ENCODE results near the gene XPO5.
A peak's percentile ranks its signal among the peaks of the same experiment; 100 is the strongest.

XPO5 gene

GRCh38 chr6:43608807-43609206 is 33.0 kb upstream of the XPO5 start:
- H2BK5ac ChIP-seq (ENCODE audit: low read depth, low read length, poor library complexity): no peak overlapping the region

GRCh38 chr6:43608310-43608763 is 32.5 kb upstream of the XPO5 start:
- no CpG with 5 or more reads among the region's 5 CpGs for WGBS (ENCODE audit: extremely low coverage, insufficient coverage, insufficient read length)

More at GRCh38 chr6:43608807-43609206, 33.0 kb upstream of the XPO5 start:
- H2BK12ac ChIP-seq (ENCODE audit: low read length): no peak overlapping the region
- peaks cover 2 to 3% of the 10 kb centered on the region in 2 experiments for H3K4me1 ChIP-seq (ENCODE audit: control insufficient read depth in 1 of 2, insufficient read depth in 2 of 2, low read length in 2 of 2)
- no peak overlapping the region for H4K12ac ChIP-seq (ENCODE audit: low read depth, low read length)
- H2BK120ac ChIP-seq (ENCODE audit: insufficient read depth, low read length, poor library complexity): no peak overlapping the region
- H3K4me3 ChIP-seq (ENCODE audit: low read depth, low read length): no peak overlapping the region
- no peak overlapping the region for H2AK5ac ChIP-seq (ENCODE audit: low read length)
- no peak overlapping the region for H3K9ac ChIP-seq (ENCODE audit: low read length)
- H4K8ac ChIP-seq (ENCODE audit: low read depth, low read length): no peak overlapping the region
- H2AFZ ChIP-seq (ENCODE audit: insufficient read depth, low read length, poor library complexity): no peak overlapping the region
- no peaks in the 10 kb centered on the region for H3K27me3 ChIP-seq (ENCODE audit: insufficient read depth, low read length)
- no peak overlapping the region for H3K27ac ChIP-seq (ENCODE audit: low read depth, low read length)
- no peaks in the 10 kb centered on the region for H3K9me3 ChIP-seq (ENCODE audit: insufficient read depth, low read depth, low read length)
- no peak overlapping the region for H3K23ac ChIP-seq (ENCODE audit: low read length)
- no peak overlapping the region for H3K4ac ChIP-seq (ENCODE audit: low read depth, low read length)
- H3K4me2 ChIP-seq (ENCODE audit: low read length): no peak overlapping the region
- H3K14ac ChIP-seq (ENCODE audit: low read length): no peak overlapping the region
- H3K36me3 ChIP-seq (ENCODE audit: control insufficient read depth in 1 of 2, insufficient read depth in 2 of 2, low read length in 2 of 2): peaks cover 18 to 21% of the 10 kb centered on the region in 2 experiments
- WGBS (ENCODE audit: extremely low coverage, insufficient coverage, insufficient read length): no CpG with 5 or more reads among the region's 1 CpG
- DNase-seq: no peak
- no peak overlapping the region for H4K91ac ChIP-seq (ENCODE audit: low read depth, low read length)
- no peaks in the 10 kb centered on the region for H3K79me1 ChIP-seq (ENCODE audit: low read length)
- no peak overlapping the region for H3K18ac ChIP-seq (ENCODE audit: low read length)
- H3K79me2 ChIP-seq (ENCODE audit: control insufficient read depth, insufficient read depth, low read length, poor library complexity): no peaks in the 10 kb centered on the region

GRCh38 chr6:43606019-43606418 is 30.2 kb upstream of the XPO5 start:
- Histone ChIP-seq H3K23ac (ENCODE audit: low read length) (no peak overlapping the region), H3K4me1 (ENCODE audit: control insufficient read depth in 1 of 2, insufficient read depth in 2 of 2, low read length in 2 of 2) (peaks cover 2% of the 10 kb centered on the region in 2 experiments), H3K4me2 (ENCODE audit: low read length) (no peak overlapping the region), H2BK12ac (ENCODE audit: low read length) (no peak overlapping the region), H3K27ac (ENCODE audit: low read depth, low read length) (no peak overlapping the region), H4K12ac (ENCODE audit: low read depth, low read length) (no peak overlapping the region), H3K27me3 (ENCODE audit: insufficient read depth, low read length) (no peaks in the 10 kb centered on the region), H4K91ac (ENCODE audit: low read depth, low read length) (no peak overlapping the region), H3K36me3 (ENCODE audit: control insufficient read depth in 1 of 2, insufficient read depth in 2 of 2, low read length in 2 of 2) (peaks cover 26 to 27% of the 10 kb centered on the region in 2 experiments), H2BK120ac (ENCODE audit: insufficient read depth, low read length, poor library complexity) (no peak overlapping the region), H3K18ac (ENCODE audit: low read length) (no peak overlapping the region), H2AK5ac (ENCODE audit: low read length) (no peak overlapping the region), H3K4ac (ENCODE audit: low read depth, low read length) (no peak overlapping the region), H3K9ac (ENCODE audit: low read length) (no peak overlapping the region), H3K79me2 (ENCODE audit: control insufficient read depth, insufficient read depth, low read length, poor library complexity) (no peaks in the 10 kb centered on the region), H3K4me3 (ENCODE audit: low read depth, low read length) (no peak overlapping the region), H3K79me1 (ENCODE audit: low read length) (no peaks in the 10 kb centered on the region), H3K9me3 (ENCODE audit: insufficient read depth, low read depth, low read length) (no peaks in the 10 kb centered on the region), H2BK5ac (ENCODE audit: low read depth, low read length, poor library complexity) (no peak overlapping the region), H3K14ac (ENCODE audit: low read length) (no peak overlapping the region), H2AFZ (ENCODE audit: insufficient read depth, low read length, poor library complexity) (no peak overlapping the region), H4K8ac (ENCODE audit: low read depth, low read length) (no peak overlapping the region)
- no peak for DNase-seq
- no CpG with 5 or more reads among the region's 2 CpGs for WGBS (ENCODE audit: extremely low coverage, insufficient coverage, insufficient read length)

More at GRCh38 chr6:43608310-43608763, 32.5 kb upstream of the XPO5 start:
- Histone ChIP-seq H3K18ac (ENCODE audit: low read length) (no peak overlapping the region), H2BK5ac (ENCODE audit: low read depth, low read length, poor library complexity) (no peak overlapping the region), H3K9me3 (ENCODE audit: insufficient read depth, low read depth, low read length) (no peaks in the 10 kb centered on the region), H3K79me1 (ENCODE audit: low read length) (no peaks in the 10 kb centered on the region), H3K23ac (ENCODE audit: low read length) (no peak overlapping the region), H4K12ac (ENCODE audit: low read depth, low read length) (no peak overlapping the region), H3K4ac (ENCODE audit: low read depth, low read length) (no peak overlapping the region), H2BK12ac (ENCODE audit: low read length) (no peak overlapping the region), H2AFZ (ENCODE audit: insufficient read depth, low read length, poor library complexity) (no peak overlapping the region), H3K9ac (ENCODE audit: low read length) (no peak overlapping the region), H2AK5ac (ENCODE audit: low read length) (no peak overlapping the region), H3K14ac (ENCODE audit: low read length) (no peak overlapping the region), H3K4me3 (ENCODE audit: low read depth, low read length) (no peak overlapping the region), H4K91ac (ENCODE audit: low read depth, low read length) (no peak overlapping the region), H3K27ac (ENCODE audit: low read depth, low read length) (no peak overlapping the region), H2BK120ac (ENCODE audit: insufficient read depth, low read length, poor library complexity) (no peak overlapping the region), H4K8ac (ENCODE audit: low read depth, low read length) (no peak overlapping the region), H3K79me2 (ENCODE audit: control insufficient read depth, insufficient read depth, low read length, poor library complexity) (no peaks in the 10 kb centered on the region), H3K36me3 (ENCODE audit: control insufficient read depth in 1 of 2, insufficient read depth in 2 of 2, low read length in 2 of 2) (peaks cover 16 to 22% of the 10 kb centered on the region in 2 experiments), H3K4me2 (ENCODE audit: low read length) (no peak overlapping the region), H3K27me3 (ENCODE audit: insufficient read depth, low read length) (no peaks in the 10 kb centered on the region), H3K4me1 (ENCODE audit: control insufficient read depth in 1 of 2, insufficient read depth in 2 of 2, low read length in 2 of 2) (peaks cover 2% of the 10 kb centered on the region in 2 experiments)
- peak; percentile 78 to 92 for DNase-seq

- Histone ChIP-seq H2BK5ac (ENCODE audit: low read depth, low read length, poor library complexity) (no peak overlapping the region), H3K27ac (ENCODE audit: low read depth, low read length) (no peak overlapping the region), H3K79me1 (ENCODE audit: low read length) (no peaks in the 10 kb centered on the region), H3K4ac (ENCODE audit: low read depth, low read length) (no peak overlapping the region), H4K8ac (ENCODE audit: low read depth, low read length) (no peak overlapping the region), H3K79me2 (ENCODE audit: control insufficient read depth, insufficient read depth, low read length, poor library complexity) (no peaks in the 10 kb centered on the region), H4K91ac (ENCODE audit: low read depth, low read length) (no peak overlapping the region), H3K27me3 (ENCODE audit: insufficient read depth, low read length) (no peaks in the 10 kb centered on the region), H4K12ac (ENCODE audit: low read depth, low read length) (no peak overlapping the region), H3K4me1 (ENCODE audit: control insufficient read depth in 1 of 2, insufficient read depth in 2 of 2, low read length in 2 of 2) (no peaks in the 10 kb centered on the region), H2BK120ac (ENCODE audit: insufficient read depth, low read length, poor library complexity) (no peak overlapping the region), H3K23ac (ENCODE audit: low read length) (no peak overlapping the region), H3K4me2 (ENCODE audit: low read length) (no peak overlapping the region), H3K36me3 (ENCODE audit: control insufficient read depth in 1 of 2, insufficient read depth in 2 of 2, low read length in 2 of 2) (peaks cover 26 to 27% of the 10 kb centered on the region in 2 experiments), H3K9ac (ENCODE audit: low read length) (no peak overlapping the region), H3K14ac (ENCODE audit: low read length) (no peak overlapping the region), H3K4me3 (ENCODE audit: low read depth, low read length) (no peak overlapping the region), H3K9me3 (ENCODE audit: insufficient read depth, low read depth, low read length) (no peaks in the 10 kb centered on the region), H2BK12ac (ENCODE audit: low read length) (no peak overlapping the region), H2AK5ac (ENCODE audit: low read length) (no peak overlapping the region), H3K18ac (ENCODE audit: low read length) (no peak overlapping the region), H2AFZ (ENCODE audit: insufficient read depth, low read length, poor library complexity) (no peak overlapping the region)
- WGBS (ENCODE audit: extremely low coverage, insufficient coverage, insufficient read length): no CpG with 5 or more reads among the region's 2 CpGs
- DNase-seq: no peak
Measured at GRCh38 chr6:43604174-43604573, 28.3 kb upstream of the XPO5 start.

All from trophoblast cell (in vitro differentiated cells and primary cell).